RWPE2 (cell line): ENCODE results near the gene ARHGAP29.

Experiments
- ATAC-seq: fragments of 200-7000 bp; cut with Tn5 transposase; 3 replicates; pipeline ENCODE4 v1.9.1; 2021; ENCODE audit warnings: low read depth
- DNase-seq: peaks from one replicate; pipeline ENCODE4 v3.0.0-alpha.2; 2020; ENCODE audit warnings: low spot score
- H3K27ac ChIP-seq: fragments of 450-650 bp; 2 replicates; pipeline ENCODE4 v1.5.1; 2017; ENCODE audit warnings: mild to moderate bottlenecking; ENCODE audit not compliant: poor library complexity, severe bottlenecking
- H3K27me3 ChIP-seq: fragments of 250-450 bp; sonication (Bioruptor Pico); 2 replicates; pipeline ENCODE4 v1.5.1; 2021; ENCODE audit warnings: mild to moderate bottlenecking, moderate library complexity; ENCODE audit not compliant: insufficient read depth, poor library complexity, severe bottlenecking
- H3K36me3 ChIP-seq: fragments of 250-450 bp; sonication (Bioruptor Pico); 2 replicates; pipeline ENCODE4 v1.5.1; 2020; ENCODE audit warnings: low read depth, mild to moderate bottlenecking, moderate library complexity
- H3K4me1 ChIP-seq: fragments of 250-450 bp; sonication (Bioruptor Pico); 2 replicates; pipeline ENCODE4 v1.5.1; 2021; ENCODE audit warnings: mild to moderate bottlenecking, moderate library complexity; ENCODE audit not compliant: insufficient read depth, poor library complexity, severe bottlenecking
- H3K4me3 ChIP-seq: fragments of 250-450 bp; sonication (Bioruptor Pico); 2 replicates; pipeline ENCODE4 v1.5.1; 2021; ENCODE audit warnings: mild to moderate bottlenecking, moderate library complexity; ENCODE audit not compliant: severe bottlenecking
- H3K9me3 ChIP-seq: fragments of 250-450 bp; sonication (Bioruptor Pico); 2 replicates; pipeline ENCODE4 v1.5.1; 2021; ENCODE audit warnings: mild to moderate bottlenecking, moderate library complexity; ENCODE audit not compliant: severe bottlenecking
- TF ChIP-seq, protein P1 (sequence below): fragments of 450-650 bp; IDR thresholded peaks from one replicate; pipeline ENCODE4 v1.5.1; 2017; ENCODE audit warnings: mild to moderate bottlenecking, moderate library complexity; ENCODE audit not compliant: poor library complexity, severe bottlenecking

The ARHGAP29 gene

DNA sequence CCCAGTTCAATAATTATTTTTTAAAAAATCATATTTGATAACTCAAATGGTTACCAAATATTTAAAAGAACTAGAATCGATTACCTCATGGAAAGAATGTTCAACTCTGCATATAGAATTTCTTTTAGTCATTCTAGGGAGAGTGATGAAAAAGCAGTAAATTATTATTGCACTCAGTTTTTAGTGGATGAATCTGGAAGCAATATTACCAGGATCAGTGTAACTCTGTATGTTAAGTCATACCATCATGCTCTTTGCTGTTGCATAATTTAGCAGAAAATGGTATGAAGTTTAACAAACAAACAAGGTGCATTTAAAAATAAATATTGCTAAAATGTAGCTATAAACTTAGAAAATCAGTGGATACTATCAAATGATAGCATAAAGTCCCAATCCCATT, 46.1 kb upstream of the ARHGAP29 start:
- no peaks in the 10 kb centered on the region for H3K36me3 ChIP-seq
- H3K4me3 ChIP-seq = no peak overlapping the region
- DNase-seq (no peak), ATAC-seq (no peak)
- H3K27me3 ChIP-seq = no peaks in the 10 kb centered on the region
- no peak overlapping the region for H3K27ac ChIP-seq
- TF ChIP-seq, protein P1, sequence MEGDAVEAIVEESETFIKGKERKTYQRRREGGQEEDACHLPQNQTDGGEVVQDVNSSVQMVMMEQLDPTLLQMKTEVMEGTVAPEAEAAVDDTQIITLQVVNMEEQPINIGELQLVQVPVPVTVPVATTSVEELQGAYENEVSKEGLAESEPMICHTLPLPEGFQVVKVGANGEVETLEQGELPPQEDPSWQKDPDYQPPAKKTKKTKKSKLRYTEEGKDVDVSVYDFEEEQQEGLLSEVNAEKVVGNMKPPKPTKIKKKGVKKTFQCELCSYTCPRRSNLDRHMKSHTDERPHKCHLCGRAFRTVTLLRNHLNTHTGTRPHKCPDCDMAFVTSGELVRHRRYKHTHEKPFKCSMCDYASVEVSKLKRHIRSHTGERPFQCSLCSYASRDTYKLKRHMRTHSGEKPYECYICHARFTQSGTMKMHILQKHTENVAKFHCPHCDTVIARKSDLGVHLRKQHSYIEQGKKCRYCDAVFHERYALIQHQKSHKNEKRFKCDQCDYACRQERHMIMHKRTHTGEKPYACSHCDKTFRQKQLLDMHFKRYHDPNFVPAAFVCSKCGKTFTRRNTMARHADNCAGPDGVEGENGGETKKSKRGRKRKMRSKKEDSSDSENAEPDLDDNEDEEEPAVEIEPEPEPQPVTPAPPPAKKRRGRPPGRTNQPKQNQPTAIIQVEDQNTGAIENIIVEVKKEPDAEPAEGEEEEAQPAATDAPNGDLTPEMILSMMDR = no peak
- peaks cover 11% of the 10 kb centered on the region for H3K4me1 ChIP-seq
- H3K9me3 ChIP-seq = no peaks in the 10 kb centered on the region

DNA sequence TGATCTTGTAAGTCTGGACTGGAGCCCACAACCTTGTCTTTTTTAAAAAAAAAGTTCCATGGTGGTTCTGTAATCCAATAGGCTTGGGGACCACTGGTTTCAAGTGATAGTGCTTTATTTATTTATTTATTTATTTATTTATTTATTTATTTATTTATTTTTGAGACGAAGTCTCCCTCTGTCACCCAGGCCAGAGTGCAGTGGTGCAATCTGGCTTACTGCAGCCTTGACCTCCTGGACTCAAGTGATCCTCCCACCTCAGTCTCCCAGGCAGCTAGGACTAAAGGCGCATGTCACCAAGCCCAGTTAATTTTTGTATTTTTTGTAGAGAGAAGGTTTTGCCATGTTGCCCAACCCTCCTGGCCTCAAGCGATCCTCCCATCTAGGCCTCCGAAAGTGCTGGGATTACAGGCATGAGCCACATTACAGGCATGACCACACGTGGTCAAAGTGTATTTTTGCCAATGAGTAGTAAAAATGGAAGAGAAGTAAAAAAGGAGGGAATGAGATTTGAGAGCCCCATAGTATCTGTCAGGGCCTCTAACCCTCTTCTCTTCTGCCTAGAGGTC, 44.8 kb upstream of the ARHGAP29 start:
- peaks cover 11% of the 10 kb centered on the region for H3K4me1 ChIP-seq
- H3K9me3 ChIP-seq = no peaks in the 10 kb centered on the region
- no peak for ATAC-seq
- H3K4me3 ChIP-seq = no peak overlapping the region
- no peak for DNase-seq
- no peaks in the 10 kb centered on the region for H3K27me3 ChIP-seq
- no peaks in the 10 kb centered on the region for H3K36me3 ChIP-seq
- no peak overlapping the region for H3K27ac ChIP-seq
- TF ChIP-seq, protein P1 = no peak

DNA sequence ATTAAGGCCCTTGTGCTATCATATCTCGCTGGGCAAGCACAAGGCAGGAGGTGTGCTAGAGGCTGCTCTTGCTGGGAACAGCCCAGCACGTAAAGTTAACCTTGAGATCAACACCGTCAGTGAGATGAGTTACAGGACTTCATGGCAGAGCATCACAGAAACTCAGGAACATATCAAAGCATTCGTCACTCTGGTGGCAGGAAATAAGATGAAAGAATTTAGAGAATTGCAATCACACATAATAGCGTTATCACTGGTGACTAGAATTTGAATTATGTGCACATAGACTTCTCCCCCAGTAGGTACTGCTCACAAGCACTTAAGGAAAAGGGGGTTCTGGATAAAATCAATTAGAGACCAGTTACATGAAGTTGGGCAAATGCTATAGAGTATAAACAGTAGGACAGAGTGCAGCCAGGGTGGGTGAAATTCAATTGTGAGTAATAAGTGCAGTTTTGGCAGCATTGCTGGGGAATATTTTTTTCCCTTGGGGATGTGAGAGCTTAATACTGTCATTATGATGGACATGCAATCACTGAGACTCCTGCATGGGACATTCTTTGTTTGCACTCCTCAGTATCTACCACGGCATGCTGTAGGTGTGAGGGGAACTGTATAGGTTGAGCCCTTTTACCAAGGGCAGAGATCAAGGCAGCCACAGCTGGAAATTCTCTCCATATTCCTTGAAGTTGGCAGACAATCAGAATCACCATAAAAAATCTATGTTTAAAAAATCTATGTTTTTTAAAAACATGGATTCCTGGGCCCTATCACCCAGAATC, 44.2 kb upstream of the ARHGAP29 start:
- Histone ChIP-seq H3K27ac (no peak overlapping the region), H3K36me3 (no peaks in the 10 kb centered on the region), H3K27me3 (no peaks in the 10 kb centered on the region), H3K4me1 (peaks cover 11% of the 10 kb centered on the region), H3K4me3 (no peak overlapping the region), H3K9me3 (no peaks in the 10 kb centered on the region)
- DNase-seq = no peak
- no peak for ATAC-seq
- TF ChIP-seq, protein P1 = no peak

DNA sequence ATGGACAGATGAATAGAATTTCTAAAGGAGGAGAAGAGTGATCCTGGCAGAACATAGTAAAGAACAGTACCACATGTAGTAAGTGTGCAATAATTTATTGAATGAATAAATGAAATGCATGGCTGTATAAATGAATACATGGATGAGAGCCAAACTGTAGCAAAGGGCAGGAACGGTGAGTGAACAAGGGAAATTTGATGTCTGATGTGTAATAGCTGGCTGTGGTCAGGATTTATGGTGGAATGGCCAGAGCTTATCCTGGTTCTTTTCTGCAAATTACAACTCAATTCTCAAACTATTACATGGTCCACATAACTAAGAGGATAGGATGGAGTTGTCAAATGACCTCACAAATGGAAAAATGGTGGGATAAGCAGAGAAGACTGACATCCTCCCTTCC, 43.2 kb upstream of the ARHGAP29 start:
- Histone ChIP-seq H3K9me3 (no peaks in the 10 kb centered on the region), H3K36me3 (no peaks in the 10 kb centered on the region), H3K27me3 (no peaks in the 10 kb centered on the region), H3K4me3 (no peak overlapping the region), H3K27ac (no peak overlapping the region), H3K4me1 (peaks cover 8% of the 10 kb centered on the region)
- ATAC-seq (no peak), DNase-seq (no peak)
- TF ChIP-seq, protein P1 = no peak

DNA sequence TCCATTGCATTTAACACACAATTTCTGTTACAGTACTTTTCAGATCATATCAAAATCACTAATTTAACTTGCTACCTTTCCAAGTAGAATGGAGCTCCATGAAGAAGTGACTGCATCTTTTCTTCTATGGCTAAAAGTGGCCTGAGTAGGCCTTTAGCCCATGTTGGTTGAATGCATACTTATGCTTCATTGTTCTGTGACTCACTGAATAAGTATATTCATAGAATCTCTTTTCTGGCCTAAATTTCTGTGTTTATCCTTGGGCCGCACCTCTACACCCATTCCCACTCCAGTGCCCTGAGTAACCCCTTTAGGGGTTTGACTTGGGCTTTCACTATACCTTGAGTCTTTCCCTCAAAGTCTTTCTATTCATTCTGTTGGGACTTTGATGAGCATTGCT, 42.1 kb upstream of the ARHGAP29 start:
- no peaks in the 10 kb centered on the region for H3K27me3 ChIP-seq
- no peaks in the 10 kb centered on the region for H3K4me1 ChIP-seq
- H3K9me3 ChIP-seq = no peaks in the 10 kb centered on the region
- H3K4me3 ChIP-seq = no peak overlapping the region
- TF ChIP-seq, protein P1 = no peak
- no peak overlapping the region for H3K27ac ChIP-seq
- DNase-seq (no peak), ATAC-seq (no peak)
- H3K36me3 ChIP-seq = no peaks in the 10 kb centered on the region
